CD4-positive, alpha-beta T cell (primary cell): ENCODE data around the gene SRC. TPM values are rescaled to one million over a fixed set of nuclear protein-coding genes. Genes with fewer than 3 reads are reported as not detected.

ENCODE experiments used
- ATAC-seq: fragments of 200-7000 bp; cut with Tn5 transposase; one replicate; pipeline ENCODE4 v1.10.0; 2022; ENCODE audit warnings: mild to moderate bottlenecking; ENCODE audit not compliant: poor library complexity
- CTCF ChIA-PET: fragments of 350-600 bp; sonication (Branson Sonifier 250); formaldehyde crosslinking; loops from one replicate; lab custom pipeline; 2021; ENCODE audit warnings: antibody characterized with exemption, inconsistent platforms; lab: Charles Lee
- POLR2A ChIA-PET: fragments of 350-600 bp; sonication (Branson Sonifier 250); formaldehyde crosslinking; loops from one replicate; lab custom pipeline; 2021; ENCODE audit warnings: antibody characterized with exemption, inconsistent platforms; lab: Charles Lee
- DNase-seq, 14 experiments: peaks; one replicate each; pipeline ENCODE4 v3.0.0-alpha.2; 2013 to 2020; ENCODE audit warnings: mixed read lengths in 2 of 14
- H3K27ac ChIP-seq, 2 donors: one replicate each; pipeline versions ENCODE4 v1.5.1 to v1.7.0; 2013; ENCODE audit warnings: low read length in 2 of 2, low read depth in 1 of 2, mild to moderate bottlenecking in 1 of 2
- H3K27me3 ChIP-seq, 2 experiments: 1 replicate in 1 of 2; 2 replicates in 1 of 2; pipeline versions ENCODE4 v1.6.1 to v1.7.0; 2013; ENCODE audit warnings: low read length in 2 of 2, control low read depth in 1 of 2, mild to moderate bottlenecking in 1 of 2, moderate library complexity in 1 of 2; ENCODE audit not compliant: insufficient read depth in 2 of 2, control insufficient read depth in 1 of 2
- H3K36me3 ChIP-seq: one replicate; pipeline ENCODE4 v1.6.1; 2013; ENCODE audit warnings: low read length, control low read depth; ENCODE audit not compliant: insufficient read depth
- H3K4me1 ChIP-seq: one replicate; pipeline ENCODE4 v1.6.1; 2013; ENCODE audit warnings: low read length, control low read depth; ENCODE audit not compliant: insufficient read depth
- H3K4me3 ChIP-seq: one replicate; pipeline ENCODE4 v1.5.1; 2013; ENCODE audit warnings: mild to moderate bottlenecking, low read length, moderate library complexity
- H3K9me3 ChIP-seq, 2 experiments: 1 replicate in 1 of 2; 2 replicates in 1 of 2; pipeline versions ENCODE4 v1.6.1 to v1.7.0; 2013; ENCODE audit warnings: low read length in 2 of 2, mild to moderate bottlenecking in 2 of 2, control low read depth in 1 of 2, moderate library complexity in 1 of 2; ENCODE audit not compliant: control insufficient read depth in 1 of 2, insufficient read depth in 1 of 2
- H3K27ac Mint-ChIP-seq: one replicate; pipeline ENCODE4 v1.8.0; 2020; ENCODE audit warnings: mixed read lengths
- H3K27me3 Mint-ChIP-seq: one replicate; pipeline ENCODE4 v1.8.0; 2021; ENCODE audit warnings: mixed read lengths
- H3K36me3 Mint-ChIP-seq: one replicate; pipeline ENCODE4 v1.8.0; 2021; ENCODE audit warnings: low read depth, mixed read lengths
- H3K4me1 Mint-ChIP-seq: one replicate; pipeline ENCODE4 v1.8.0; 2021; ENCODE audit warnings: low read depth, mixed read lengths
- H3K4me3 Mint-ChIP-seq: one replicate; pipeline ENCODE4 v1.8.0; 2020; ENCODE audit warnings: mild to moderate bottlenecking, mixed read lengths
- H3K9me3 Mint-ChIP-seq: one replicate; pipeline ENCODE4 v1.8.0; 2020; ENCODE audit warnings: mixed read lengths
- CTCF ChIP-seq: fragments of 200-600 bp; IDR thresholded peaks from one replicate; pipeline ENCODE4 v1.8.0; 2022; ENCODE audit warnings: antibody characterized with exemption, mild to moderate bottlenecking
- intact Hi-C, 2 experiments: fragments of 100-400 bp; cut with DNase I in 1 of 2; cut with micrococcal nuclease in 1 of 2; formaldehyde crosslinking; loops; one replicate each; pipeline versions ENCODE4 v1.15.1 to v1.9.0; 2023 to 2025; cut with DNase I, micrococcal nuclease
- total RNA-seq, 174 experiments: library from RNA in 2 of 174; stranded (reverse) in 2 of 174; gene quantifications; one replicate each; pipeline ENCODE4 v1.2.3 and lab custom pipeline; 2021 to 2026

Gene SRC
- total RNA-seq, 2 experiments from 2014 or later = 2.5 to 3.1 TPM

- Histone ChIP-seq H3K36me3 (no peaks in the 10 kb centered on the region), H3K4me3 (no peak overlapping the region), H3K9me3 (no peaks in the 10 kb centered on the region), H3K4me1 (peaks cover 11% of the 10 kb centered on the region), H3K27ac (no peak overlapping the region), H3K27me3 (no peaks in the 10 kb centered on the region)
- no peaks in the 10 kb centered on the region for H3K9me3 Mint-ChIP-seq
- POLR2A ChIA-PET = interaction anchor here (1.1 kb wide), 1 partner anchor 153 kb away, joined by 3 read pairs; no protein-coding TSS in a partner anchor
- CTCF ChIA-PET = no interaction called here
- DNase-seq (no peak), ATAC-seq (no peak)
- no peak for TF ChIP-seq CTCF
- H3K27ac Mint-ChIP-seq = no peak overlapping the region
- H3K27me3 Mint-ChIP-seq = no peaks in the 10 kb centered on the region
- intact Hi-C loops = no loop called here
- peaks cover 7% of the 10 kb centered on the region for H3K4me1 Mint-ChIP-seq
- no peaks in the 10 kb centered on the region for H3K36me3 Mint-ChIP-seq
- H3K4me3 Mint-ChIP-seq = peak overlapping the region; percentile 62
Measured at GRCh38 chr20:37382482-37383120, 36.7 kb downstream of the SRC start.

GRCh38 chr20:37383229-37383989 lies 37.5 kb downstream of the SRC start:
- H3K36me3 Mint-ChIP-seq = no peaks in the 10 kb centered on the region
- H3K27me3 ChIP-seq = no peaks in the 10 kb centered on the region
- POLR2A ChIA-PET = interaction anchor here (1.1 kb wide), 1 partner anchor 152 kb away, joined by 3 read pairs; no protein-coding TSS in a partner anchor
- H3K36me3 ChIP-seq = no peaks in the 10 kb centered on the region
- DNase-seq = no peak
- CTCF ChIA-PET = no interaction called here
- no peak overlapping the region for H3K4me3 ChIP-seq
- no peaks in the 10 kb centered on the region for H3K9me3 ChIP-seq
- no peak for TF ChIP-seq CTCF
- H3K4me1 Mint-ChIP-seq = peaks cover 7% of the 10 kb centered on the region
- intact Hi-C loops = no loop called here
- no peak overlapping the region for H3K27ac Mint-ChIP-seq
- no peaks in the 10 kb centered on the region for H3K9me3 Mint-ChIP-seq
- H3K4me1 ChIP-seq = peaks cover 11% of the 10 kb centered on the region
- peak overlapping the region; percentile 65 for H3K4me3 Mint-ChIP-seq
- H3K27ac ChIP-seq = no peak overlapping the region
- ATAC-seq = no peak
- H3K27me3 Mint-ChIP-seq = no peaks in the 10 kb centered on the region

GRCh38 chr20:37384683-37385174 lies 38.8 kb downstream of the SRC start:
- intact Hi-C loops = loop anchor here (1.0 to 2.0 kb wide), 4 partner anchors 115 to 192 kb away; no protein-coding TSS in a partner anchor
- no peaks in the 10 kb centered on the region for H3K36me3 ChIP-seq
- Mint-ChIP-seq H3K36me3 (no peaks in the 10 kb centered on the region), H3K9me3 (no peaks in the 10 kb centered on the region), H3K27me3 (no peaks in the 10 kb centered on the region), H3K4me3 (peak overlapping the region; percentile 89), H3K27ac (peak overlapping the region; percentile 39), H3K4me1 (peaks cover 7% of the 10 kb centered on the region)
- peaks cover 9% of the 10 kb centered on the region for H3K4me1 ChIP-seq
- H3K27ac ChIP-seq = no peak overlapping the region
- ChIA-PET POLR2A (no interaction called here), CTCF (interaction anchor here (0.6 to 1.7 kb wide), 6 partner anchors 85 to 189 kb away, joined by 3 to 14 read pairs (median 4); partner anchors contain the start of gene MANBAL)
- H3K27me3 ChIP-seq = no peaks in the 10 kb centered on the region
- peak; percentile 46 to 87 (median 76) for DNase-seq
- ATAC-seq = peak; percentile 96
- peak overlapping the region; percentile 45 for H3K4me3 ChIP-seq
- peaks cover 0 to 4% of the 10 kb centered on the region in 2 experiments for H3K9me3 ChIP-seq
- peak; percentile 79 for TF ChIP-seq CTCF
